Smooth muscle cell of the brain vasculature (primary cell): Measurements from ENCODE around the gene PLXNC1.

Experiments used
- DNase-seq: peaks from one replicate; pipeline ENCODE4 v3.0.0-alpha.2; 2012; ENCODE audit warnings: low read depth, low spot score

PLXNC1 gene

DNA sequence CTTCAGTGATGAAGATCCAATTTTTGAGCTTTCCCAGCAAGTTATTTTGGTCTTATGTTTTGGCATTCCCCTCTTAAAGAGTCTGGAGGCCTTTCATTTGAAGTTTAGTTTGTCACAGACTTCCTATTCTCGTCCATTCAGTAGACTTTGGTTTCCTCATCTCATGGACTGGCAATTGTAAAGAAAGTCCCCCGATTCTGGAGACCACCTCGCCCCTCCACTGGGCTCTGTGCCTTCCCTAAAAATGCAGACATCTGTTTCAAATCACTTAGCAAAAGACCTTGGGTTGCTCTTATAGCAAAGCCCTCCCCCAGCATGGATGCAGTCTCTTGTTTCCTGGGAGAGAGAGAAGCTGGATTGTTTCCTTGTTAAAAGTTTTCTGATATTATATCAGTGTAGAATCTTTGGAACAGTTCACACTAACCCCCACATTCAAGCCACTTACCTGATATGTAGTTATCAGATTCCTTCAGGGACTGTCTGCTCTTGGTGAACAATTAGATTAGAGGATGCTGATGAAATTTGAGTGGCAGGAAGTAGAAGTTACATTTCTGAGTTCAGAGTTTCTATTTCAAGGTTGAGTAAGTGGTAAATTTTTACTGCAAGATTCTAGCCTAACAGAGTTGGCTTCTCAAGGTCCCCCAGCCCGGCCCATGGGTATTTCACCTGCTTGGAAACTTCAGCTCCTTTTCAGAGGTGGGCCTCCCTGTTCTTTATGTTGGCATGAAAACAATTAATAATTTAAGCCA is 56.3 kb downstream of the PLXNC1 start:
- no peak for DNase-seq

- DNase-seq = no peak
Measured at GRCh38 chr12:94205822-94206221, 57.4 kb downstream of the PLXNC1 start.

- DNase-seq = no peak
Measured at GRCh38 chr12:94206886-94207285, 58.5 kb downstream of the PLXNC1 start.

DNA sequence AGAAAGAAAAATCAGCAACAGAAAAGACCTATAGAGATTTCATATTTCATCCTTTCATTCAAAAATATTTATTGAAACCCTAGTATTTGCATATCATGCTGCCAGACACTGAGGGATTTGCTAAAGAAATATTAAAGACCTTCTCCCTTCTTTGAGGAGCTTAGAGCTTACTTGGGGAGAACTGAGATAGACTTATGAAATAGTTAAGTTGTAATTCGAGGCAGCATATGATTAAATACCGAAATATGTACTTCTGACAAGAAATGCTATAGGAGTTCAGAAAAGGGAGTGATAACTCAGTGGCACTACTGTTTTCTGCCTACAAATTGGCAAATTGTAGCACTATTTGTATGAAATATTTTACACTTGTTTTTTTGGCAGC is 59.1 kb downstream of the PLXNC1 start:
- DNase-seq = no peak

DNA sequence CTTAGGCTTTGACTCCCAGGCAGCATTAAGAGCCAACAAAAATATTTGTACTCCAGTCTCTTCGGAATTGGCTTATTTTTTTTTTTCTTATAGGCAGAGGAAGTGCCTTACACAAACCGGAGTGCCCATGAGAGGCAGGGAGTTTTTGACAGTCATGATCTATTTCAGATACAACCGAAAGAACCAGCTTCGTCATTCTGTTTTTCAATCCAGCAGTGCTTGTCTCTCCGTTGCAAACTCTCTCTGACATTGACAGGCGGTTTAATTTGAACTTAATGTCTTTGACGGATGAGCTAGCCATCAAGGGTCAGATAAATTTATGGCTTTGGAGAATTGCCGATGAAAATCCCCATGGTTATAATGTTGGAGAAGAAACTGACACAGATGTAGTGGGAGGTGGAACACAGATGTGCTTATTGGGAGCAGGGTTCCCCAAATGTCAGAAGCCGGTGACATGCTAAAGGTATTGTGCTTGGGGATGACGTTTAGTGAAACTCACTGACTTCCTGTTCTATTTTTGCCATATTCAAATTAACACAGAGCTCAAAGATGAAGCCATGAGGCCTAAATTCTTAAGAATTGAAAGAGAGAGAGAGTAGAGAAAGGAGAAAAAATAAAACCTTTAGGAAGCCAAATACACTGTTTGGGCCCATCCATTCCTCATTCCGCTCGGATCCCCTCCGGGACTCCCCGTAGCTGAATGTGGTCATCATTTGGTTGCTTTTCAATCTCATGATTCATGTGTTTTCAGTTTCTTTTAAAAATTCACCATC is 59.7 kb downstream of the PLXNC1 start:
- no peak for DNase-seq

DNA sequence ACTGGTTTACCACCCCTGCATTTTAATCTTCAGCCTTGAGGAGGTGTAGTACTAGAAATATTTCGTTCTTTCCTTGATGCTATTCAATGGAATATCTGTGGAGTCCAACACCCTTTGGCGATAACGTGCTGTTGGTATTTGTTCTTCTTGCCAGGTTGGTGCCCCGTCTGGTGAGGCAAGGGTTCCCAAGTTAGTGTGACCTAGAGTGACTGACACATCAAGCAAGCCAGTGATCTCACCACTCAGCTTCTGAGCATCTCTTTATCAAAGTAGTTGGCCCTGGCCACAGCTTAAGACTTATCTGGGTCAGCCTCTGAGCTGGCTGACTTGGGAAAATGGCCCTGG is 60.2 kb downstream of the PLXNC1 start:
- DNase-seq = no peak

GRCh38 chr12:94209240-94209639 is 60.9 kb downstream of the PLXNC1 start:
- no peak for DNase-seq

GRCh38 chr12:94211021-94211420 is 62.6 kb downstream of the PLXNC1 start:
- no peak for DNase-seq

DNA sequence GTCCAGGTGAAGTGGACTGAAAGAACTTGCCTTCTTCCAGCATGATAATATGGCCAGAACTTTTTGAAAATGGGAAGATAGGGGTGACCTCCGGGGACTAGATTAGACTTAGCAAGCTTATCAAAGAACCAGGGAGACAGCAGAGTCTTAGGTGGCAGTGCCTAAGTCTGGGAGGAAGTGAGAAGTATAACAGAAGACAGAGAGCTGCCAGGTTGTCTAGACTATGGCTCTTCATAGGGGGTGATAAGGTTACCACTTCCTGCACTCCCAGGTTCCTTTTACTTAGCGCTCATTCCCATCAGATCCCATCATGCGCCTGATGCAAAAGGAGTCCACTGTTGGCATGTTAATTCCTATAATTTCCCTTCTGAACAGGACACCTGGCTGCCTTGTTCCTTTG is 69.9 kb downstream of the PLXNC1 start:
- no peak for DNase-seq

DNA sequence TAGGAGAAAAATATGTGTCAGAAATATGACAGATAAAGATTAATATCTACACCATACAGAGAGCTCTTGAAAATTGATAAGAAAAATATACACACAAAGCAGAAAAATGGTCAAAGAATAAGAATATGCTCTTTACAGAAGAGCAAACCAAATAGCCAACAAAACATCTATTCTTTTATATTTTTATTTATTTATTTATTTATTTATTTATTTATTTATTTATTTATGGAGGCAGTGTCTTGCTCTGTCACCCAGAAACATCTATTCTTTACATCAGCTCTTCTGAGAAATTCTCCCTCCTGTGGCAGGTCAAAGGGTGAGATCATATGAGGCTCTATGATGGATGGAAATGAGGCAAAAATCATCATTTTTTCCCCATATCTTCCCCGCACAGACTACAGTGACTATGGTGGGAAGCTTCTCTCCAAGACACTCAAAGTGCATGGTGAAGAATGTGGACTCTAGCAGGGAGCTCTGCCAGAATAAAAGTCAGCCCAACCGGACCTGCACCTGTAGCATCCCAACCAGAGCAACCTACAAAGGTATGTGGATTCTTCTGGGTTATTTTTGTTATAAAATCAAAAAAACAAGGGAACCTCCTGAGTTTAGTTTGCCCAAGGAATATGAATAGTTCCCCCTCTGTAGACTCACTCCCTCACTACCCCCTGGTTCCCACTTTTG is 71.4 kb downstream of the PLXNC1 start:
- DNase-seq = no peak

GRCh38 chr12:94220804-94221203 is 72.4 kb downstream of the PLXNC1 start:
- DNase-seq = no peak

- no peak for DNase-seq
Measured at GRCh38 chr12:94222351-94223084, 74.1 kb downstream of the PLXNC1 start.

DNA sequence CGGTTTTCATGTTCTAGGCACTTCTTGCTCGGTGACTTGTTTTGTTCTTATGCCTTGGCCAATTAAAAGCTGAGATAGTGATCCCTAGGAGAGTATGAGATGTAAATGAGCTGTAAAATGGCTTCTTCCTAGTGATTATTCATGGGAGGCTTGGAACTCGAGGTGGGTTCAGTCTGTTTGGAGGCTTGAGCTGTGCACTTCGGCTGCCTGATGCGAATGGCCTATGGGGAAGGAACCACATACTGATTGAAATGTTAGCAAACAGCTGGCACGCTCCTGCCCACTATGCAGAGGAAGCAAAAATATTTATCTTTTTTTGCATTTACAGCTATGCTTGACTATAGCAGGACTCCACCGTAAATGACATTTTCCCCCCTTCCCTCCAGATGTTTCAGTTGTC is 75.5 kb downstream of the PLXNC1 start:
- no peak for DNase-seq

DNA sequence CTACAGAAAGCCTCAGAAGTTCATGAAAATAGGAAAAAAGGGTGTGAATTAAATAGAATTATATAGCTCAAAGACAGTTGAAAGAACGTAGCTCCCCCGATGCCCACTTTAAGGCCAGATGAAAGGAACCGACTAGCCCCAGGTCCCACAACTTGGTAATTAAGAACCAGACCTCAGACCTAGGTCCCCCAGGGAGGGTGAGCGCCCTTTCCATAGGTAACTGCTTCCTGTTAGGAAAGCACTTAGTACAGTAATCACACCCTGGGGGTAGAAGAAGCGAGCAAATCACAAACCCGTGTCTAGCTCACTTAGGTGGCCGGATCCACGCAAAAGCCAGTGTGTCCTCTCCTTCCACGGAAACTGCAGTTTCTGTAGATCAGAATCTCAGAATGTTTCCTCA is 77.1 kb downstream of the PLXNC1 start:
- no peak for DNase-seq

DNA sequence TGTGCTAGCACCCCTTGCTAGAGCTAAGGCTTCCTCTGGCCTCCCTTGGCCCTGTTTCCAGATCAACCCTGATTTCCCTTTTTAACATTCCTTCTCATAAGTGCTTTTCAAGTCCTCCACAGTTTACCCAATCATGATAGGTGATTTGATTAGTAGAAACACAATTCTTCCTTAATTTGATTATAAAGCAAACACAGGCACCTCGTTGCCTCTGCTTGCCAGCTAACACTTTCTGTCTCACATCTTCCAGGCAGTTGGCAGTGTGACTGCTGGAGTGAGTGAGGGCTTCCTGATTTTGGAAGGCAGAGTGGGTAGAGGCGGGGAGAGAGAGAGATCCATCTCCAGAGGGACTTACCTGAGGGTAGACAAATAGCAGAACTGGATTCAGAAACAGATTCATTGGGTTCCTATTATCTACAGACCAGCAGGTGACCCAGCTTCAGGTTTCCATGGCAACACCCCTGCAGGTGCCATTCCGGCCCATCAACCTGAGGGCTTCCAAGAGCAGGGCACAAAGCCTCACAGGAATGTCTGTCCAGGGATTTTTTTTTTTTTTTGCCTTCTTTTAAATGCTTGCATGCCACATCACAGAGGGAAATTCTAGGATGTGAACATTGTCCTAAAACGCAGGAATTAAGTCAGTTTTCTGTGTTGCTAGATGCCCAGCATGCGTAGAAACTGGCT is 77.7 kb downstream of the PLXNC1 start:
- DNase-seq = no peak

DNA sequence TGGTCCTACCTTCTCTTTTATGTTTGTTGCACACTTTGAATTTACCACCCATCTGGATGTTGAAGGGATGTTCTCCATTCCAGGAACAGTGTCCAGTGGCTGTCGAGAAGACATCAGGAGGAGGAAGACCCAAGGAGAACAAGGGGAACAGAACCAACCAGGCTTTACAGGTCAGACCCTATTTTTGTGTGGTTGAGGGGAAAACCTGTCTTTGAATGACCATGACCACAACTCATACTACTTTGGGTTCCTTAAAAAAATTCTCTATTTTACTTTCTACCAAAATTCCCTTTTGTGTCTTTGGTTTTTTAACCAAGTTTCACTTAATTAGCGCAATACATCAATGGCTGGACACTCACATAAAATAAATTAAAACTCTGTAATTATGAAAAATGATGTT is 78.7 kb downstream of the PLXNC1 start:
- DNase-seq = no peak

- DNase-seq = no peak
Measured at GRCh38 chr12:94228488-94228907, 80.1 kb downstream of the PLXNC1 start.

- no peak for DNase-seq
Measured at GRCh38 chr12:94229902-94230301, 81.5 kb downstream of the PLXNC1 start.

GRCh38 chr12:94230357-94230905 is 82.1 kb downstream of the PLXNC1 start:
- DNase-seq = no peak

DNA sequence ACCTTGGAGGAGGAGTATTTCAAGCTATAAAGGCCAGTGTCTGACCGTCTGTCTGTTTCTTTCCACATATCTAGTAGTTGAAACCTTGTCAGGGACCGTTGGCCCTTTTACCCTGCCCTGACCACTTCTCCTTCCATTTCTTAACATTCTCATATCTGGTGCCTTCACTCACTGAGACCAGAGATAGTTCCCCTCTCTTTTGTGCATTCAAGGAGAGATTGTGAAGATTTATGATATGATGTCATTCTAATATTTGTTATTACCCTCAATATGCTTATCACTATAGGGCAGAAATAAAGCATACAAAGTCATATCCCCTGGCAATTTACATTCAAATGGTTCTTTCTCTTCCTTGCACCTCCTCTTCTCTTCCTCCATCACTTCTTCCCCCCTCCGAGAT is 83.3 kb downstream of the PLXNC1 start:
- no peak for DNase-seq

- DNase-seq = no peak
Measured at GRCh38 chr12:94235848-94236247, 87.5 kb downstream of the PLXNC1 start.
